HG03196 (cell line): ENCODE data around the gene THG1L.
"Not testable (repeated sequence)": the region's sequence is repeated elsewhere in the genome, so short reads cannot be mapped to it uniquely, and the experiment has no call there.

Experiments
- ATAC-seq: cut with Tn5 transposase; IDR thresholded peaks from one replicate; pipeline ENCODE4 v1.9.1; 2021; ENCODE audit not compliant: unreplicated experiment

Gene THG1L

DNA sequence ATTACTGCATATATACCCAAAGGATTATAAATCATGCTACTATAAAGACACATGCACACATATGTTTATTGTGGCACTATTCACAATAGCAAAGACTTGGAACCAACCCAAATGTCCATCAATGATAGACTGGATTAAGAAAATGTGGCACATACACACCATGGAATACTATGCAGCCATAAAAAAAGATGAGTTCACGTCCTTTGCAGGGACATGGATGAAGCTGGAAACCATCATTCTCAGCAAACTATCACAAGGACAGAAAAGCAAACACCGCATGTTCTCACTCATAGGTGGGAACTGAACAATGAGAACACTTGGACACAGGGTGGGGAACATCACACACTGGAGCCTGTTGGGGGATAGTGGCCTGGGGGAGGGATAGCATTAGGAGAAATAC lies 4.6 kb upstream of the THG1L start:
- ATAC-seq: not testable (repeated sequence)

DNA sequence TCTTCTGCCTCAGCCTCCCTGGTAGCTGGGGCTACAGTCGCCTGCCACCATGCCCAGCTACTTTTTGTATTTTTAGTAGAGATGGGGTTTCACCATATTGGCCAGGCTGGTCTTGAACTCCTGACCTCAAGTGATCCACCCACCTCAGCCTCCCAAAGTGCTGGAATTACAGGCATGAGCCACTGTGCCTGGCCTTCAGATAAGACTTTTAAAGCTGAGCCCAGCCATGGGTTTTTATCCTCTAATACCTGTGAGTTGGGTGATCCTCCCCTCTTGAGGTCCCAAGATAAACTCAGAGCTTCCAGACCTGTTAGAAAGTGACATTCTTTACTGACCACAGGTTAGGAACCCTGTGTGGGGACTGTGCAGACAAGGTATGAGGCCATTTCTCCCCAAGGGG lies 3.4 kb upstream of the THG1L start:
- ATAC-seq: not testable (repeated sequence)

DNA sequence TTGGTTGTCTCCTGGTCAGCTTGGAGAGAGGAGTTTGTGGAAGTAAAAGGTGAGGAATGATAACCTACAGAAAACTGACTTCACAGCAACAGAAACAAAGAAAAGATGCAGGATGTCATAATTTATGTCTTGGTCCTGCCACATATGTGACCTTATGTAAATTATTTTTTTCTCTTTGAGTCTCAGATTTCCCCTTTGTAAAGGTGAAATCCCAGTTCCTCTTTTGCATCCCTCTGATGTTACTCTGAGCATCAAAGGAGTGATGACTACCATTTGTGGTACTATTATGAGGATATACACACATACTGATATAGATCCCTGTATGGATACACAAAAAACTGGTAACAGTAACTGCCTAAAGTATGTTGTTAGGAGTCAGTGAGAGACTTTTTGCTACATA lies 1.4 kb upstream of the THG1L start:
- ATAC-seq: peak; percentile 78

DNA sequence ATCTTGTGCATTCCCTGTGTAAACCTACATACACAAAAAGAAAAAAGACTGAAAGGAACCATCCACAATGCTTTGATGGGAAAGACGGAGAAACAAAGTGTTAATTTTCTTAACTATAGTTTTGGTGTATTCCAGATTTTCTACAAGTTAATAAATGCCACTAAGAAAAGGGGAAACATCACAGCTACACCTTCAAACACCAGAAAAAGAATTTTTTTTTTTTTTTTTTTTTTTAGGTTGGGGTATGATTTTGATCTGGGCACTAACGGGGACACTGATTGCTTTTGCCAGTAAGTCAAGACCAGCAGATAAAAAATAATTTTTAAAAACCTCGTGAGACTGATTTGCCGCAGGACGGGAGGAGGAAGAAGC lies 334 bp upstream of the THG1L start:
- no peak for ATAC-seq

DNA sequence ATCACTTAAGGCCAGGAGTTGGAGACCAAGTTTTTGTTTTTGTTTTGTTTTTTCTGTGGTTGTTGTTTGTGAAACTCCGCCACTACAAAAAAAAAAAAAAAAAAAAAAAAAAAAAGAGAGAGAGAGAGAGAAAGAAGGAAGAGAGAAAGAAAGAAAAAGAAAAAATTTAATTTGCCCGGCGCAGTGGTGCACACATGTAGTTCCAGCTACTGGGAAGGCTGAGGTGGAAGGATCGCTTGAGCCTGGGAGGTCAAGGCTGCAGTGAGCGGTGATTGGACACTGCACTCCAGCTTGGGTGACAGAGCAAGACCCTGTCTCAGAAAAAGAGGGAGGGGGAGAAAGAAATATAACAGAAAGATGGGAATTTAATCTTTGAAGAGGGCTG lies 902 bp downstream of the THG1L start:
- no peak for ATAC-seq

DNA sequence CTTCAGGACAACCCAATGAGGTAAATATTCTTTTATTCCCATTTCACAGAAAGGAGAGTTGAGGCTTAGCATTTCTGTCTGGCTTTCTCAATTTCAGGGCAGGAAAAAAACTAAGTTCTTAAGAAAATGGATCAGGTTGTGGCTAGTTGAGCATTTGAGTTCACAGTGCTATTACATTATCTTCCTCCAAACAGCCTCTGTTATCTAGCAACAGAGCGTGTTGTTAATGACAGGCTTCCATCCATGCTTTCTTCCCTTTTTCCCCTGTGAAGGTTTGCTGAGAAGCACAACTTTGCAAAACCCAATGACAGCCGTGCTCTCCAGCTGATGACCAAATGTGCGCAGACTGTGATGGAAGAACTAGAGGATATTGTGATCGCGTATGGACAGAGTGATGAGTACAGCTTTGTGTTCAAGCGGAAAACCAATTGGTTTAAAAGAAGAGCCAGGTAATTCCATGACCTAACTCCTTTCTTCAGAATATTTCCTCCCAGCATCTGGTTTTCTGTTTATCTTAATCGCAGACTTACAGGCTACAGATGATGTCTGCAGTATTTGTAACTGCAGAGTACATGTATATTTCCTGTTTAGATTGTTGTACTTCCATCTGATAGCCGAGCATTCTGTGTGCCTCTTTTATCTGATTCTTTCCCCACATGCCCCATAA lies 1.5 kb downstream of the THG1L start:
- no peak for ATAC-seq

DNA sequence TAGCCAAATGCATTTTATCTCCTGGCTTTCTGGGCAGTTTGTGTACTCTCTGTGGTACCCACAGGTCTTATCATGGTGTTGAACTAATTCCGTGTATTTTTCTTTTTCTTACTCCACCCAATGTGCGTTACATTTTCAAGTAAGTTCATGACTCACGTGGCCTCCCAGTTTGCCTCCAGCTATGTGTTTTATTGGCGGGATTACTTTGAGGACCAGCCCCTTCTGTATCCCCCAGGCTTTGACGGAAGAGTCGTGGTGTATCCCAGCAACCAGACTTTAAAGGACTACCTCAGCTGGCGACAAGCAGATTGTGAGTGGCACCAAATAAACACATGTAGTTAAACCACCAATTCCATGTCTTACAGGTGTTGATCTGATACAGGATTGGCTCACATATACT lies 3.2 kb downstream of the THG1L start:
- ATAC-seq: no peak

DNA sequence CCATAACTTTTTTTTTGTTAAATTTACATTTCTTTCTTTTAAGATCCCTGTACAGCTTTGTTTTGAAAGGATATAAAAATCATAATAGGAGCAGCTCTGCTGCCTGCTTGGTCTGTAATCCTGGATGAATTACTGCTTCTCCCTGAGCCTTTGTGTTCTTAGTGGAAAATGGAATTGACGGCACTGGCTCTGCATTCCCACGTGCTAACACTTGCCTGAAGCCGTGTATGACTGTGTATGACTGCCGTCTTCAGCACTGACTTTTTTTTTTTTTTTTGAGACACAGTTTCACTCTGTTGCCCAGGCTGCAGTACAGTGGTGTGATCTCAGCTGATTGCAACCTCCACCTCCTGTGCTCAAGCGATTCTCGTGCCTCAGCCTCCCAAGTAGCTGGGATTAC lies 4.8 kb downstream of the THG1L start:
- no peak for ATAC-seq

DNA sequence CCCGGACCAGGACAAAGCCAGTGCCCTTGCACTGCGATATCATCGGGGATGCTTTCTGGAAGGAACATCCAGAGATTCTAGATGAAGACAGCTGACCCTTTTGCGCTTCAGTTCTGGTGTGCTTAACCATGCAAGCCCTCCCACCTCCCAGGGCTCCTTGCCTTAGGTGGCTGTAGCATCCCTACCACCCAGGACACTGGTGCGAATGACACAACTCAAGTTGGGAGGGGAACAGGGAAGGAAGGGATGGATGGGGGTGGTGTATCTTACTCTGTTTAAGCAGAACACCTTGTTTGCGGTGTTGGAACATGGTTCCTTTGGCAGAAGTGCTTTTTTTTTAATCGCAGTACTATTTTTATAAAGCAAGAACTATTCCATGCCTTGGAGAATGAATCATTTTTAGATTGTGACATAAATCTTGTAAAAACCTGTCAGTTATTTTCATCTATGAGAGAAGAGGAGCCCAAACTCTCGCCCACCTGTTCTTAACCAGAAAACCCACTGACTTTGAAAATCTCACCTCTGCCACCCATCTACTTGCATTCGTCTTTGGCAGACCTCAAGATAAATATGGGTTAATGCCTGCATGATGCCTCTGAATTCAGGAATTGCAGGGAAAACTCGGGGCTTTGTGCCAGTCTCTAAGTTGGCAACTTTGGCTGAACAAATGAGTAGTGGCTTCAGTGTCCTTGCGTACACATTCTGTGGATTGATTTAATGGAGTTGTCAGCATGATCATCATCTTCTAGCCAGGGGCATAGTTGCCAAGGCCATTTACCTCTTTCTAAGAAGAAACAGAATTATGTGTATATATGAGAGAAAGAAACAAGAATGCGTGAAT lies 8.4 kb downstream of the THG1L start:
- no peak for ATAC-seq

DNA sequence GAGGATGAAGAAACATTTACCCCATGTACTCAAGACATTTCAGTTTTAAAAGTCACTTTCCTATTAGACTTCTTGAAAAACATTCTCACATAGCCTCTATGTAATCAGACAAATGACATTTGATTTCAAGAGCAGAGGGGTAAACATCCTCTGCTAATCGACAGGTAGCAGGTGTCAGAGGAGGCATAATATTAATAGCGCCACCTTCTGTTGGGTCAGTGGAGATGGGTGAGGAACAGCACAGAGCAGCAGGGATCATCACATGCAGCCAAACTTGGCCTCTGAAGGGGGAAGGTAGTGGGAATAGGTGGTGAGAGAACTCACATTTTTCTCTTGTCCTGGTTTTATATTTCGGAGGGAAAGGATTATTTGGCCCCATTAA lies 9.0 kb downstream of the THG1L start:
- no peak for ATAC-seq

DNA sequence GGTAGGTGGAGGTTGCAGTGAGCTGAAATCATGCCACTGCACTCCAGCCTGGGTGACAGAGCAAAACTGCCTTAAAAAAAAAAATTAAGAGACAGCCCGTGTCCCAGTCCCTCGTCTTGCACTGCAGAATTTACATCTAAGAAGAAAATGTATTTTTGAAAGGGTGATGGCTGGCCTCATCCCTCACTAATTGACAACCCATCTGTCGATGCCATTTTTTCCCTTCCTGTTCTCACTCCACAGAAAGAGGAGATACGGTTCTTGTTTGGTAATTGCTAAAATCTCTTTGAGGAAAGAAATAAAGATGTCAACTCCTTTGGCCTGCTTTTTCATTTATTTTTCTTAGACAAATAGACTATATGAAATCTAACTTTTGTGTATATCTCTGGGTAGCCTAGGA lies 9.9 kb downstream of the THG1L start:
- no peak for ATAC-seq

DNA sequence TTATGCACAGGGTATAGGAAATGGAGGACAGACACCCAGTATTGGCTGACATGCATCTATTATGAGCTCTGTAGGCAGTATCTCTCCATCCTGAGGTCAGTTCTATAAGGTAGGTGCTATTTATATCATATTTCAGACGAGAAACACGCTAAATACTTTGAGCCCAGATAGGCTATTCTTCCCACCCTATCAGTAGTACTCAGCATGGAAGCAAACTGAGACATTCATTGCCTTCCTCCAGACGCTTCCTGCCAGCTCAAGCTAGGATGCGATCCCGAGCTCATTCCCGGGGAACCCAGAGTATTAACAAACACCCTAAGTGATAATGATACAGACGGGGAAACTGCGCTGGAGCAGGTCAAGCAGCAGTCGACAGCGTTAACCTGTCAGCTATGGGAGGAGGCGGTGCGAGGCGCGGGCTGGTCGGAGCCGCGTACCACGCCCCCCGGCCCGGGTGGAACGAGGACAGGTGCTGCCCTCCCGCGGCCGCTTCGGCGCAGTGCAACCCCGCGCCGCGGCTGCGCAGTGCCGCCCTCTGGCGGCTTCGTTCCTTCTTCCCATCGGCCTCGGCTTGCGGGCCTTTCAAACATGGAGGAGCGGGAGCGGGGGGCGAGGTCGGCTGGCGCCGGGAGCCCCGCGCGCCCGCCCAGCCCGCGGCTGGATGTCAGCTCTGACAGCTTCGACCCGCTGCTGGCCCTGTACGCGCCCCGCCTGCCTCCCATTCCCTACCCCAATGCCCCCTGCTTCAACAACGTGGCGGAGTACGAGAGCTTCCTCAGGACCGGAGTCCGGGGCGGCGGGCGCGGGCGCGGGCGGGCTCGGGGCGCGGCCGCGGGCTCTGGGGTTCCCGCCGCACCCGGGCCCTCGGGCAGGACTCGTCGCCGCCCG lies 12.2 kb downstream of the THG1L start, which contains the start of gene LSM11:
TSS of gene LSM11 (plus strand) at position 550 of the 888 bp plus-strand sequence. CDS start at position 589, 39 bp downstream.
- ATAC-seq: peak; percentile 94

DNA sequence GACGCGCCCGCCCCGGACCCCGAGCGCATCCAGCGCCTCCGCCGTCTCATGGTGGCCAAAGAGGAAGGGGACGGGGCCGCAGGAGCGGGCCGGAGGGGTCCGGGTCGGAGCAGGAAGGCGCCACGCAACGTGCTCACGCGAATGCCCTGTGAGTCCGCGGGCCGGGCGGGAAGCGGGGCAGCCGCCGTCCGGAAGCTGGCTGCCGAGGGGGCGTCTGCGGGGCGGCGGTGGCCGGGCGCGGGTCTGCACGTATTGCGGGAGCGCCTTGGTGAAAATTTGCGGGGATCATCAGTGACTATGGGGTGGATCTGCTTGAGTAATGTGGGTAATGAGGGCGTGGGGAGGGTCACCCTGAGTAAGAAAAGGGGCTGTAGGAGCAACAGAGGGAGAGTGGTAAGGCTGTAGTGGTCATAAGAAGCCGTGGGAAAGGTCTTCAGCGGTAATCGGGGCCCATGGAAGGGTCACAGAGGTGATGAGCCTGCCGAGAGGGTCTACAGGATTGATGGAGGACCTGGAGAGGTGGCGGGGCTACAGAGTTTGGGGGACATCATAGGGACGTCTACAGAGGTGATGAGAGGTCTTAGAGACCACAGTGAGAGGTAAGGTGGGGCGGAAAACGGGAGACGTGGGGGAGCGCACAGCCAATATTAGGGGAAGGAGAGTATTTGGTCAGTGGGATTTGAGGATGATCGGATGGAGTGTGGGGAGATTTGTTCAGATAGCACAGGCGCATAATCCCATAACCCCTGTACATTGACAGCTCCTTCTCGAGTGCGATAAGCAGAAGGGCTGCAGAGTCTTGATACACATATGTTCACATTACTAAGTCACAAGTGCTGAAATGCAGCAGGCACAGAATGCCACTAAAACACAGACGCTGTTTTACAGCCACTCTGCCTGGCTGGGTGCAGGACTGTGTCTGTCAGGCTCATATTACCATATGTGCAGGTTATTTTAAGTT lies 13.1 kb downstream of the THG1L start:
- peak; percentile 29 for ATAC-seq

DNA sequence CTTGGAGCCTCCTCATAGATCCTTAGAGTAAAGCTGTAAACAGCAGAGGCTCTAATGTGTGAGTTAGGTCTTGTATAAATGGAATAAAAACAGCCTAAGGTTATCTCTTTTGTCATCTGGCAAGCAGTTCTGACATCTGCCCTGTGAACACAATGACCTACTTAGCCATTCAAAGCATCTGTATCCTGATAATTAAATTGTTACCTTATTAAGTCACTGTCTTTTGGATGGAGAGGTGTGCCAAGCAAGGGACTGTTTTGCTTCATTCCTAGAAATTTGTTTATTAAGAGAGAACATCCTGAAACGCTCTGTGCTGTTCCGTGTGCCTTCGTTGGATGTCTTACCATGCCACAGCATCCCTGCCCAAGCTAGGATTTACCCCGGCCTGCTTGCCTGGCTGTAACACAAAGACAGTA lies 13.8 kb downstream of the THG1L start:
- no peak for ATAC-seq

DNA sequence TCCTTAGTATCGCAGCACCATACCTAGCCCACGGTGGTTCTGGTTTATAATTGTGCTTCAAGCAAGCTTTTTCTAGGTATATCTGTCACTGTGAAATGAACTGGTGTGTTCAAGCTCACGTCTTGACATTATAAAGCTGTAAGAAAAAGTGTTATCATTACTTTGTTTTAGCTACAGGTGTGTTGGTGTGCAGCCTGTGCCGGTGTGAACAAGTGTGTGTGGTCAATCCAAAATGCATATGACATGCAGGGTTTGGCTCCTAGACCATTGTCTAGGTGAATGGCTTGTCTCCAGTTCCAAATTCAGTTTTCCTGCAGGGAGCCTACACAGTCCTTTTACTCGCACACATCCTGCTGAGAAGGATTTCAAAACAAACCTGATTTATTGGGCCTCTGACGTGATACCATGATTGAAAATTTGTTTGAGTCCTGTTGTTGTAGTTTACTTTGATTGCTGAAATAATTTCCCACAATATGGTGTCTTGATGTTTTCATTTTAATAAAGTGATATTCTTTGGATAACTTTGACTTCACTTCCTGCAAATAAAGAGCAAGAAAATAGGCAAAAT lies 16.0 kb downstream of the THG1L start:
- ATAC-seq: no peak

DNA sequence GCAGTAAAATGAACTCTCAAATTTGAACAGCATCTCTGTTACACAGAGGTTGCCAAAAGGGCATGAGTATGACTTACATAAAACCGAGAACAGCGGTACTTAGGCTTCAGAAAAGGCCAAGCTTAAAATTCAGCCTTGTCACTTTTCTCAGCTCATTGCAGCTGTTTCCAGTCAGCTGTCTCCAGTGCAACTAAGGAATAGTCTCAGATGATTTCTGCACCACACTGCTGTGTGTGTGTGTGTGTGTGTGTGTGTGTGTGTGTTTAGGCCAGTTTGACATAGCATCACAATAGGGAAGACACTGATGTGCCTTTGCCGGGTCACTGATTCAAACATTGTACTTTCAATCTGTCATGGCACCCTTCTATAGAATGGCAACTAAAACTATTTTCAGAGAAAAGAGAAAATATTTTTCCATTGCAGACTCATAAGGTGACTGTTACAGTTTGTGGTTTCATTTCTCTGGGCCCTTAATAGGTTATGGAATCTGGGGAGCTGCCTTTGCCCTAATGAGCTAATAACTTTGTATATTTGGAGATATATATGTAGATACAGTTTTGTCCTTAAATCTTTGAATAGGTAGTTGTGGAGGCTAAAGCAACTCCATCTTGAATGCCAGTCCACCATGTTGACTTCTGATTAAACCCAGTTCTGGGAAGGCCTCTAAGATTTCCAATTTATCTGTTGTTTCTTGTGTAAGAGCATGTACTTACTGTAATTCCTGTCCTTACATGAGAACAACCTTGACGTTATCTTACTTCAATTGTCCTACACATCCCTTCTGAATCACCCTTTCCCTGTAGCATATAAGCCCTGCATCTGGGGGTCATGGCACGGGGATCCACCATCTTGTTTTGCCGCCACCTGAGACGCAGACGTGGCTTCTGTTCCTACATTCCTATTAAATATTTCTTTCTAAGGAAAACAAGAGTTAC lies 16.8 kb downstream of the THG1L start:
- no peak for ATAC-seq

DNA sequence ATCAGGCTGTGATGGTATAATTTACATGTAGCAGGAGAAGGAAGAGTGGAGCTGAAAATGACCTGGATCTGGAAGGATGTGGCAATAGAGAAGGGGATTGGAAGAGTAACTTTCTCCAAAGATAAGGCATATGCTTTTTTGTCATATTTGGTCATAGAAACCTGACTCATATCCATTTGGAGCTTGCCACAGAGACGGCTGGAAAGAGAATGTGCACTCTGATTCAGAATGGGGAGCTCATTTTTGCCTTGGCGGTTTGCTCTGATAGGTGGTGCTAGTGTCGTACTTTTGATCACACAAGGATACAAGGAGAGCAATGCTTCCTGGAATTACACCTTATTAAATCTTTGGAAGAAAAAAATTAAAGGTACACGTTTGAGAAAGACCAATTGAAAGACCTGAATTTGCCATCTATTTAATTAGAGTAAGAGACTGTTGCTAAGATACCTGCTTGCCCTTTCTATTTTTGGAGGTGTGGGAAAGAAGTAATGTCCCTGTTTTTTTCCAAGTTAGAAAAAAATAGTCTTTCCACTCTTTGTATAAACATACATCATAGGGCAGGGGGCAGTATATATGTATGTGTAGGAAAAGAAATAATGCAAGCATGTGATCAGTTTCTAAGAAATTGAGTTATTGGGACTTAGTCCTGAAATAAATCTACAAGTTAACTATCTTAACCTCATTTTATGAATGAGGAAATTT lies 17.7 kb downstream of the THG1L start:
- no peak for ATAC-seq

DNA sequence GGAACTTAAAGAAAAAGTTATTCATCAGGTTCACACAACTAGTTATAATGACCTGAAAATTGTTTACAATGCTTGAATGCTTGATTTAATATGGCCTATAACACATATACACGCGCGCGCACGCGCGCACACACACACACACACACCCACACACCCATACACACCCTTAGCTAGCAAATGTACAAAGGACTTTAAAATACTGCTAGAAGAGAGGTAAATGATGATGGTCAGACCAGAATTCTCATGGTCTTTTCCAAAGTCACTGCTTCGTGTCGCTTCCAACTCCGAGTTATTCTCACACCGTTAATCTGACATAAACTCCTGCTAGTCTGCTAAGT lies 18.2 kb downstream of the THG1L start:
- ATAC-seq: no peak

DNA sequence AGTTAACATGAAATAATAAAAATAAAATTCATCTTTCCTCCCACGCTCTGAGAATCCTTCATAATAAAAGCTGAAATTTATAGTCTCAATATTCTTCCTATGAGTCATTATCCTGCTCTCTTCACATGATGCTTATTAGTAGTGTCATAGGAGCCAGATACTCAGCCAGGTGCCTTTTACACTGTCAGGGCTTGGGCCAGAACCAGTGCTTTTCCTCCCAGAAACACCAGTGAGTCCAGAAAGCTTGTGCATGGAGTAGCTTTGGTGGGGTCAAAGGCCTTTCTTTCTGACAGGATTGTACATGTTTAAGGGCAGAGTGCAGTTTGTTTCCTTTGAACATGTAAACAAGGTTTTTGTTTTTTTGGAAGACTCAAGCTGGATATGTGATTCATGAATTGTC lies 19.1 kb downstream of the THG1L start:
- no peak for ATAC-seq
